ENCODE results near the gene FOXC2.
A peak's percentile ranks its signal among the peaks of the same experiment; 100 is the strongest.

The FOXC2 gene

GRCh38 chr16:86556576-86556975, 10.1 kb upstream of the FOXC2 start:
- DNase-seq (ENCODE audit: low read depth in 2 of 2): no peak

- no peak for DNase-seq (ENCODE audit: low read depth in 2 of 2)
These were observed 9.0 kb upstream of the FOXC2 start for GRCh38 chr16:86557587-86557986.

- DNase-seq (ENCODE audit: low read depth in 2 of 2): no peak
These were observed 8.1 kb upstream of the FOXC2 start for GRCh38 chr16:86558355-86559193.

GRCh38 chr16:86559802-86560305, 6.8 kb upstream of the FOXC2 start:
- DNase-seq (ENCODE audit: low read depth in 2 of 2): no peak

GRCh38 chr16:86562356-86562755, 4.3 kb upstream of the FOXC2 start:
- no peak for DNase-seq (ENCODE audit: low read depth in 2 of 2)

GRCh38 chr16:86563469-86564345, 2.9 kb upstream of the FOXC2 start:
- peak; percentile 68 to 71 for DNase-seq (ENCODE audit: low read depth in 2 of 2)

GRCh38 chr16:86565181-86565631, 1.4 kb upstream of the FOXC2 start:
- DNase-seq (ENCODE audit: low read depth in 2 of 2): no peak

- no peak for DNase-seq (ENCODE audit: low read depth in 2 of 2)
These were observed 751 bp upstream of the FOXC2 start for GRCh38 chr16:86565644-86566511.

- no peak for DNase-seq (ENCODE audit: low read depth in 2 of 2)
These were observed 504 bp downstream of the FOXC2 start for GRCh38 chr16:86566966-86567700.

GRCh38 chr16:86567701-86568581, 1.3 kb downstream of the FOXC2 start:
- no peak for DNase-seq (ENCODE audit: low read depth in 2 of 2)

GRCh38 chr16:86568677-86569623, 2.3 kb downstream of the FOXC2 start:
- DNase-seq (ENCODE audit: low read depth in 2 of 2): no peak

GRCh38 chr16:86569701-86570447, 3.2 kb downstream of the FOXC2 start:
- DNase-seq (ENCODE audit: low read depth in 2 of 2): no peak

- no peak for DNase-seq (ENCODE audit: low read depth in 2 of 2)
These were observed 4.2 kb downstream of the FOXC2 start for GRCh38 chr16:86570558-86571529.

- no peak for DNase-seq (ENCODE audit: low read depth in 2 of 2)
These were observed 4.9 kb downstream of the FOXC2 start for GRCh38 chr16:86571530-86571915.

GRCh38 chr16:86572041-86572521, 5.5 kb downstream of the FOXC2 start:
- DNase-seq (ENCODE audit: low read depth in 2 of 2): no peak

GRCh38 chr16:86572606-86573005, 6.0 kb downstream of the FOXC2 start:
- no peak for DNase-seq (ENCODE audit: low read depth in 2 of 2)

GRCh38 chr16:86573215-86573614, 6.6 kb downstream of the FOXC2 start:
- no peak for DNase-seq (ENCODE audit: low read depth in 2 of 2)
